Ishikawa (cell line): ENCODE measurements around the gene PJA2.

Experiments
- CEBPB ChIP-seq: IDR thresholded peaks from 2 replicates; pipeline ENCODE4 v1.6.1; 2012
- CREB1 ChIP-seq: IDR thresholded peaks from 2 replicates; pipeline ENCODE4 v1.6.1; 2012; ENCODE audit warnings: low read depth
- EP300 ChIP-seq: IDR thresholded peaks from 2 replicates; pipeline ENCODE4 v1.6.1; 2012; ENCODE audit warnings: borderline replicate concordance
- RAD21 ChIP-seq: IDR thresholded peaks from 2 replicates; pipeline ENCODE4 v1.6.1; 2012; ENCODE audit warnings: low read depth
- TCF12 ChIP-seq: IDR thresholded peaks from 2 replicates; pipeline ENCODE4 v1.6.1; 2012; ENCODE audit warnings: low read depth
- ZBTB7A ChIP-seq: IDR thresholded peaks from 2 replicates; pipeline ENCODE4 v1.6.1; 2012; ENCODE audit warnings: low read depth
- TF ChIP-seq, protein P1 (sequence below): IDR thresholded peaks from 2 replicates; pipeline ENCODE4 v1.6.1; 2012
- TF ChIP-seq, protein P2 (sequence below): IDR thresholded peaks from 2 replicates; pipeline ENCODE4 v1.6.1; 2012; ENCODE audit warnings: low read depth, mild to moderate bottlenecking

DNA sequence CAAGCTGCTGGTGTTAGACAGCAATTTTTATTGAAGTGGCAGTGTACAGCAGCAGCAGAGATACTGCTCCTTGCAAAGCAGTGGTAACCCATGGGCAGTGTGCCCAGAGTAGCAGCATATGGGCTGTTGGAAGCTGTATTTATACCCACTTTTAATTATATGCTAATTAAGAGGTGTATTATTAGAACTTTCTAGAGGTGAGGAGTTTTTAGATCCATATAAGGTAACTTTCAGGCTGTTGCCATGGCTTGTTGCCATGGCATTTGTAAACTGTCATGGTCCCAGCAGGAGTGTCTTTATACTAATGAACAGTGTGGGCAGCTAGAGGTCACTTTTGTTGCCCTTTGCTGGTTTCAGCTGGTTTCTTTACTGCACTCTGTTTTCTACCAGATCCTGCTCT is 3.7 kb upstream of the PJA2 start:
- TF ChIP-seq CREB1 (no peak), EP300 (no peak), RAD21 (no peak), ZBTB7A (no peak), TCF12 (no peak), CEBPB (no peak)
- TF ChIP-seq, protein P1, sequence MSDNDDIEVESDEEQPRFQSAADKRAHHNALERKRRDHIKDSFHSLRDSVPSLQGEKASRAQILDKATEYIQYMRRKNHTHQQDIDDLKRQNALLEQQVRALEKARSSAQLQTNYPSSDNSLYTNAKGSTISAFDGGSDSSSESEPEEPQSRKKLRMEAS = no peak
- TF ChIP-seq, protein P2, sequence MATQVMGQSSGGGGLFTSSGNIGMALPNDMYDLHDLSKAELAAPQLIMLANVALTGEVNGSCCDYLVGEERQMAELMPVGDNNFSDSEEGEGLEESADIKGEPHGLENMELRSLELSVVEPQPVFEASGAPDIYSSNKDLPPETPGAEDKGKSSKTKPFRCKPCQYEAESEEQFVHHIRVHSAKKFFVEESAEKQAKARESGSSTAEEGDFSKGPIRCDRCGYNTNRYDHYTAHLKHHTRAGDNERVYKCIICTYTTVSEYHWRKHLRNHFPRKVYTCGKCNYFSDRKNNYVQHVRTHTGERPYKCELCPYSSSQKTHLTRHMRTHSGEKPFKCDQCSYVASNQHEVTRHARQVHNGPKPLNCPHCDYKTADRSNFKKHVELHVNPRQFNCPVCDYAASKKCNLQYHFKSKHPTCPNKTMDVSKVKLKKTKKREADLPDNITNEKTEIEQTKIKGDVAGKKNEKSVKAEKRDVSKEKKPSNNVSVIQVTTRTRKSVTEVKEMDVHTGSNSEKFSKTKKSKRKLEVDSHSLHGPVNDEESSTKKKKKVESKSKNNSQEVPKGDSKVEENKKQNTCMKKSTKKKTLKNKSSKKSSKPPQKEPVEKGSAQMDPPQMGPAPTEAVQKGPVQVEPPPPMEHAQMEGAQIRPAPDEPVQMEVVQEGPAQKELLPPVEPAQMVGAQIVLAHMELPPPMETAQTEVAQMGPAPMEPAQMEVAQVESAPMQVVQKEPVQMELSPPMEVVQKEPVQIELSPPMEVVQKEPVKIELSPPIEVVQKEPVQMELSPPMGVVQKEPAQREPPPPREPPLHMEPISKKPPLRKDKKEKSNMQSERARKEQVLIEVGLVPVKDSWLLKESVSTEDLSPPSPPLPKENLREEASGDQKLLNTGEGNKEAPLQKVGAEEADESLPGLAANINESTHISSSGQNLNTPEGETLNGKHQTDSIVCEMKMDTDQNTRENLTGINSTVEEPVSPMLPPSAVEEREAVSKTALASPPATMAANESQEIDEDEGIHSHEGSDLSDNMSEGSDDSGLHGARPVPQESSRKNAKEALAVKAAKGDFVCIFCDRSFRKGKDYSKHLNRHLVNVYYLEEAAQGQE = no peak
